HCT116 (cell line): ENCODE results near the gene MED26. TPM values are rescaled to one million over a fixed set of nuclear protein-coding genes. Genes with fewer than 3 reads are reported as not detected.

Experiments used
- ATAC-seq: fragments of 200-7000 bp; cut with Tn5 transposase; 2 replicates; pipeline ENCODE4 v1.9.1; 2020; ENCODE audit warnings: mild to moderate bottlenecking, moderate library complexity
- BruUV-seq: library from RNA; stranded (reverse); fragments of 400-500 nt; replicated peaks from 2 replicates; lab custom pipeline; 2021; lab: Mats Ljungman, UMichigan
- CTCF ChIA-PET: fragments of 300-600 bp; sonication (Branson Sonifier 250); formaldehyde crosslinking; loops from one replicate; lab custom pipeline; 2021; ENCODE audit warnings: antibody characterized with exemption; lab: Charles Lee
- POLR2A ChIA-PET: fragments of 300-600, 350-600 bp; sonication (Branson Sonifier 250); formaldehyde crosslinking; loops from one replicate; lab custom pipeline; 2021; ENCODE audit warnings: antibody characterized with exemption; lab: Charles Lee
- RAD21 ChIA-PET, 2 experiments: fragments of 300-600 bp; sonication (Branson Sonifier 250); formaldehyde crosslinking; loops; one replicate each; lab custom pipeline; 2023; ENCODE audit warnings: low total read pairs in 2 of 2; ENCODE audit not compliant: uncharacterized antibody in 2 of 2, unreplicated experiment in 2 of 2, low non-redundant PET in 1 of 2; lab: Charles Lee
- DNase-seq: peaks from one replicate; pipeline ENCODE4 v3.0.0-alpha.2; 2010; ENCODE audit warnings: low read depth, low spot score
- H2AFZ ChIP-seq: fragments of 200-600 bp; shearing (Covaris generic), sonication (generic); 2 replicates; pipeline ENCODE4 v1.6.1; 2017; ENCODE audit warnings: low read depth, mixed run types, mixed read lengths, antibody characterized with exemption, low read length; ENCODE audit not compliant: poor library complexity, severe bottlenecking
- H3K27ac ChIP-seq: 2 replicates; pipeline ENCODE4 v1.5.1; 2012; ENCODE audit warnings: low read depth, low read length
- H3K27me3 ChIP-seq: fragments of 200-600 bp; sonication (generic); 2 replicates; pipeline ENCODE4 v1.6.1; 2016; ENCODE audit warnings: mixed run types, low read length, mixed read lengths; ENCODE audit not compliant: insufficient read depth
- H3K36me3 ChIP-seq, 2 experiments: fragments of 200-500 bp in 1 of 2; fragments of 200-600 bp in 1 of 2; sonication (Bioruptor generic) in 1 of 2; sonication (generic) in 1 of 2; 2 replicates each; pipeline versions ENCODE4 v1.5.1 to v1.6.1; 2014 to 2016; ENCODE audit warnings: low read length in 2 of 2, inconsistent platforms in 1 of 2, mixed read lengths in 1 of 2, mixed run types in 1 of 2; ENCODE audit not compliant: insufficient read depth in 2 of 2, control insufficient read depth in 1 of 2
- H3K4me1 ChIP-seq, 2 experiments: fragments of 200-600 bp in 1 of 2; sonication (generic) in 1 of 2; 2 replicates each; pipeline versions ENCODE4 v1.5.1 to v1.6.1; 2012 to 2017; ENCODE audit warnings: low read length in 2 of 2, inconsistent platforms in 1 of 2, mild to moderate bottlenecking in 1 of 2, mixed read lengths in 1 of 2, mixed run types in 1 of 2, moderate library complexity in 1 of 2; ENCODE audit not compliant: insufficient read depth in 2 of 2, control insufficient read depth in 1 of 2
- H3K4me2 ChIP-seq: fragments of 200-600 bp; sonication (generic); 2 replicates; pipeline ENCODE4 v1.6.1; 2017; ENCODE audit warnings: mixed run types, low read length, mixed read lengths
- H3K4me3 ChIP-seq, 2 experiments: fragments of 200-600 bp in 1 of 2; sonication (generic) in 1 of 2; replicated peaks in 1 of 2; 2 replicates each; pipeline ENCODE4 v1.5.1; 2011 to 2016; ENCODE audit warnings: low read length in 2 of 2, control low read depth in 1 of 2, low read depth in 1 of 2, mild to moderate bottlenecking in 1 of 2, mixed read lengths in 1 of 2, mixed run types in 1 of 2
- H3K79me2 ChIP-seq: fragments of 200-600 bp; sonication (generic); 2 replicates; pipeline ENCODE4 v1.6.1; 2017; ENCODE audit warnings: mild to moderate bottlenecking, mixed run types, low read length, moderate library complexity, mixed read lengths; ENCODE audit not compliant: insufficient read depth
- H3K9ac ChIP-seq: fragments of 200-600 bp; sonication (generic); 2 replicates; pipeline ENCODE4 v1.6.1; 2016; ENCODE audit warnings: low read length, mixed read lengths
- H3K9me2 ChIP-seq: fragments of 200-600 bp; sonication (generic), shearing (Covaris generic); 2 replicates; pipeline ENCODE4 v1.6.1; 2017; ENCODE audit warnings: mixed run types, mild to moderate bottlenecking, moderate library complexity; ENCODE audit not compliant: insufficient read depth
- H3K9me3 ChIP-seq, 2 experiments: fragments of 200-500 bp in 1 of 2; fragments of 200-600 bp in 1 of 2; sonication (Bioruptor generic) in 1 of 2; sonication (generic) in 1 of 2; 2 replicates each; pipeline ENCODE4 v1.6.1; 2014 to 2017; ENCODE audit warnings: low read length in 2 of 2, mixed read lengths in 2 of 2, inconsistent platforms in 1 of 2, low read depth in 1 of 2, mild to moderate bottlenecking in 1 of 2, mixed run types in 1 of 2, moderate library complexity in 1 of 2; ENCODE audit not compliant: control insufficient read depth in 1 of 2, insufficient read depth in 1 of 2
- H4K20me1 ChIP-seq: fragments of 200-600 bp; sonication (generic), shearing (Covaris generic); 2 replicates; pipeline ENCODE4 v1.6.1; 2017; ENCODE audit warnings: mixed run types, mild to moderate bottlenecking, moderate library complexity; ENCODE audit not compliant: insufficient read depth
- JUND ChIP-seq: IDR thresholded peaks from 2 replicates; pipeline ENCODE4 v1.6.1; 2012
- POLR2A ChIP-seq: IDR thresholded peaks from 2 replicates; pipeline ENCODE4 v1.7.0; 2011; ENCODE audit warnings: borderline replicate concordance; ENCODE audit not compliant: insufficient read depth, insufficient read length; ENCODE audit errors: extremely low read depth
- SIN3A ChIP-seq: IDR thresholded peaks from 2 replicates; pipeline ENCODE4 v1.6.1; 2012; ENCODE audit warnings: low read depth
- SP1 ChIP-seq: IDR thresholded peaks from 2 replicates; pipeline ENCODE4 v1.6.1; 2012; ENCODE audit warnings: low read depth
- SRF ChIP-seq: IDR thresholded peaks from 2 replicates; pipeline ENCODE4 v1.6.1; 2012; ENCODE audit warnings: low read depth
- intact Hi-C: fragments of 100-400 bp; cut with micrococcal nuclease; formaldehyde crosslinking; loops from 2 replicates; pipeline ENCODE4 v1.10.0; 2022
- total RNA-seq: library from RNA; stranded (reverse); gene quantifications from one replicate; pipeline ENCODE4 v1.2.1, GENCODE V29; 2021; ENCODE audit not compliant: unreplicated experiment
- TF ChIP-seq, protein P1 (sequence below): IDR thresholded peaks from 2 replicates; pipeline ENCODE4 v1.6.1; 2011; ENCODE audit warnings: mild to moderate bottlenecking, low read length, moderate library complexity; ENCODE audit not compliant: insufficient replicate concordance; ENCODE audit errors: extremely low read depth
- TF ChIP-seq, protein P2 (sequence below): IDR thresholded peaks from 2 replicates; pipeline ENCODE4 v1.6.1; 2012
- TF ChIP-seq, protein P3 (sequence below): IDR thresholded peaks from 2 replicates; pipeline ENCODE4 v1.6.1; 2012; ENCODE audit warnings: low read depth

The MED26 gene
- total RNA-seq, 1 experiment from 2014 or later, result 13.3 TPM

DNA sequence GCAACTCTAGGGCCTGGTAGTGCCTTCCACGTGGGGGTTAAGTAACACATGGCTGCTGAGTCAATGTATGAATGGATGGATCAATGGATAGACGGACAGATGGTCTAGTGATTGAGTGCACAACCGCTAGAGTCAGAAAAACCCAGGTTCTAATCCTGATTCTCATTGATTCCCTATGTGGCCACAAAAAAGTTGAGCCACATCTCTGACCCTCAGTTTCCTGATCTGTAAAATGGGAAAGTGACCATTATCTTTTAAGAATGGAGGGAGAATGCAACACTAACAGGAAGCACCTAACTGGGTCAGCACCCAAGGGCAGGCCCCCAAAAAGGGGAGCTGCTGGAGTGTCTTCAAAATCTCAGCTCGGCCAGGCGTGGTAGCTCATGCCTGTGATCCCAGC is 29.4 kb upstream of the MED26 start (continued):
- TF ChIP-seq, protein P1, sequence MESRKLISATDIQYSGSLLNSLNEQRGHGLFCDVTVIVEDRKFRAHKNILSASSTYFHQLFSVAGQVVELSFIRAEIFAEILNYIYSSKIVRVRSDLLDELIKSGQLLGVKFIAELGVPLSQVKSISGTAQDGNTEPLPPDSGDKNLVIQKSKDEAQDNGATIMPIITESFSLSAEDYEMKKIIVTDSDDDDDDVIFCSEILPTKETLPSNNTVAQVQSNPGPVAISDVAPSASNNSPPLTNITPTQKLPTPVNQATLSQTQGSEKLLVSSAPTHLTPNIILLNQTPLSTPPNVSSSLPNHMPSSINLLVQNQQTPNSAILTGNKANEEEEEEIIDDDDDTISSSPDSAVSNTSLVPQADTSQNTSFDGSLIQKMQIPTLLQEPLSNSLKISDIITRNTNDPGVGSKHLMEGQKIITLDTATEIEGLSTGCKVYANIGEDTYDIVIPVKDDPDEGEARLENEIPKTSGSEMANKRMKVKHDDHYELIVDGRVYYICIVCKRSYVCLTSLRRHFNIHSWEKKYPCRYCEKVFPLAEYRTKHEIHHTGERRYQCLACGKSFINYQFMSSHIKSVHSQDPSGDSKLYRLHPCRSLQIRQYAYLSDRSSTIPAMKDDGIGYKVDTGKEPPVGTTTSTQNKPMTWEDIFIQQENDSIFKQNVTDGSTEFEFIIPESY, result no peak
- TF ChIP-seq POLR2A, result no peak
- TF ChIP-seq, protein P2, sequence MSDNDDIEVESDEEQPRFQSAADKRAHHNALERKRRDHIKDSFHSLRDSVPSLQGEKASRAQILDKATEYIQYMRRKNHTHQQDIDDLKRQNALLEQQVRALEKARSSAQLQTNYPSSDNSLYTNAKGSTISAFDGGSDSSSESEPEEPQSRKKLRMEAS, result no peak

DNA sequence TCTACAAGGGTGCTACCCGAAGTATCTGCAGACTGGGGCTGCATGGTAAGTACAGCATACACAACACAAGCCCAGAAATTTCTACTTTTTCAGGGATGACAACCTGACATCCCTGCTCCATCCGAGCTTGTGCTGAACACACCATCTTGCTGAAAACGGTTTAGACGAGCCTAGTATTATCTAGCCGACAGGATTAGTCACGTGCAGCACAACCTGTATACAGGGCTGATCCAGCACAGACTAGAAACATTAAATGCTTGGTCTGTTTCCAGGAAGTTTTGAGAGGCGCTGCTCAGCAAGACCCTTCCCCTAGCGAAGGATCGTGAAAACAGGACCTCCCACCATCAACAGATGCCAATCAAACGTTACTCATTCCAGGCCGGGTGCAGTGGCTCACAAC is 27.7 kb upstream of the MED26 start:
- CTCF ChIA-PET, result no interaction called here
- TF ChIP-seq SIN3A (no peak), JUND (no peak), SP1 (no peak), POLR2A (no peak), SRF (no peak)
- TF ChIP-seq, protein P3, sequence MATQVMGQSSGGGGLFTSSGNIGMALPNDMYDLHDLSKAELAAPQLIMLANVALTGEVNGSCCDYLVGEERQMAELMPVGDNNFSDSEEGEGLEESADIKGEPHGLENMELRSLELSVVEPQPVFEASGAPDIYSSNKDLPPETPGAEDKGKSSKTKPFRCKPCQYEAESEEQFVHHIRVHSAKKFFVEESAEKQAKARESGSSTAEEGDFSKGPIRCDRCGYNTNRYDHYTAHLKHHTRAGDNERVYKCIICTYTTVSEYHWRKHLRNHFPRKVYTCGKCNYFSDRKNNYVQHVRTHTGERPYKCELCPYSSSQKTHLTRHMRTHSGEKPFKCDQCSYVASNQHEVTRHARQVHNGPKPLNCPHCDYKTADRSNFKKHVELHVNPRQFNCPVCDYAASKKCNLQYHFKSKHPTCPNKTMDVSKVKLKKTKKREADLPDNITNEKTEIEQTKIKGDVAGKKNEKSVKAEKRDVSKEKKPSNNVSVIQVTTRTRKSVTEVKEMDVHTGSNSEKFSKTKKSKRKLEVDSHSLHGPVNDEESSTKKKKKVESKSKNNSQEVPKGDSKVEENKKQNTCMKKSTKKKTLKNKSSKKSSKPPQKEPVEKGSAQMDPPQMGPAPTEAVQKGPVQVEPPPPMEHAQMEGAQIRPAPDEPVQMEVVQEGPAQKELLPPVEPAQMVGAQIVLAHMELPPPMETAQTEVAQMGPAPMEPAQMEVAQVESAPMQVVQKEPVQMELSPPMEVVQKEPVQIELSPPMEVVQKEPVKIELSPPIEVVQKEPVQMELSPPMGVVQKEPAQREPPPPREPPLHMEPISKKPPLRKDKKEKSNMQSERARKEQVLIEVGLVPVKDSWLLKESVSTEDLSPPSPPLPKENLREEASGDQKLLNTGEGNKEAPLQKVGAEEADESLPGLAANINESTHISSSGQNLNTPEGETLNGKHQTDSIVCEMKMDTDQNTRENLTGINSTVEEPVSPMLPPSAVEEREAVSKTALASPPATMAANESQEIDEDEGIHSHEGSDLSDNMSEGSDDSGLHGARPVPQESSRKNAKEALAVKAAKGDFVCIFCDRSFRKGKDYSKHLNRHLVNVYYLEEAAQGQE, result no peak
- TF ChIP-seq, protein P2, result no peak

More for the DNA sequence above, 27.7 kb upstream of the MED26 start:
- ChIA-PET RAD21 (no interaction called here), POLR2A (no interaction called here)
- Histone ChIP-seq H3K4me2 (no peak overlapping the region), H3K9me3 (no peaks in the 10 kb centered on the region), H3K36me3 (peaks cover 37 to 59% of the 10 kb centered on the region in 2 experiments; a peak in 3 of 4 replicates), H3K9me2 (no peaks in the 10 kb centered on the region), H2AFZ (no peak overlapping the region), H3K4me1 (peaks cover 4 to 12% of the 10 kb centered on the region in 2 experiments; a peak in 3 of 4 replicates), H3K9ac (no peak overlapping the region), H3K4me3 (no peak overlapping the region), H3K27ac (no peak overlapping the region), H3K27me3 (no peaks in the 10 kb centered on the region), H3K79me2 (peaks cover 53% of the 10 kb centered on the region), H4K20me1 (peaks cover 4% of the 10 kb centered on the region; the same call in 1 of the 2 replicates)
- DNase-seq (no peak), ATAC-seq (no peak)
- no TSS peak for BruUV-seq
- intact Hi-C loops, result no loop called here
